GM21619 (cell line): ENCODE measurements around the gene NRXN2.

Source experiments
- ATAC-seq: cut with Tn5 transposase; IDR thresholded peaks from one replicate; pipeline ENCODE4 v1.9.1; 2021; ENCODE audit not compliant: unreplicated experiment

The NRXN2 gene

GRCh38 chr11:64632654-64633053 is 90.3 kb downstream of the NRXN2 start:
- ATAC-seq: no peak

DNA sequence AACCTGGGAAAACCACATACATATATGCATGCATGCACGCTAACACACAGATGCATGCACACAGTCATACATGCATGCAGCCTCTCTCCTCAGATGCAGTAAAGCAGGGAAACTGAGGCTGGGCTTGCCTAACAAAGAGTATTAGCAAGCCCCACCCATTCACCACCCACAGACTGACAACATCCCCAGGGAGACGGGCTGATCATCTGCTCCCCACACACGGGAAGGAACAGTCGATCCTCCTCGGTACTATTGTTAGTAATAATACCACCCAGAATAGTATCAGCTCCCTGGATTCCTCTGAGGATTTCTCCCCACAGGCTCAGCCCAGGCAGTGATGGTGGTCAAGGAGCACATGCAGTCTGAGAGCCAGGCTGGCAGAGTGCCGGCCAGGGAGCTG is 90.8 kb downstream of the NRXN2 start:
- ATAC-seq: no peak

GRCh38 chr11:64631675-64632074 is 91.3 kb downstream of the NRXN2 start:
- no peak for ATAC-seq

DNA sequence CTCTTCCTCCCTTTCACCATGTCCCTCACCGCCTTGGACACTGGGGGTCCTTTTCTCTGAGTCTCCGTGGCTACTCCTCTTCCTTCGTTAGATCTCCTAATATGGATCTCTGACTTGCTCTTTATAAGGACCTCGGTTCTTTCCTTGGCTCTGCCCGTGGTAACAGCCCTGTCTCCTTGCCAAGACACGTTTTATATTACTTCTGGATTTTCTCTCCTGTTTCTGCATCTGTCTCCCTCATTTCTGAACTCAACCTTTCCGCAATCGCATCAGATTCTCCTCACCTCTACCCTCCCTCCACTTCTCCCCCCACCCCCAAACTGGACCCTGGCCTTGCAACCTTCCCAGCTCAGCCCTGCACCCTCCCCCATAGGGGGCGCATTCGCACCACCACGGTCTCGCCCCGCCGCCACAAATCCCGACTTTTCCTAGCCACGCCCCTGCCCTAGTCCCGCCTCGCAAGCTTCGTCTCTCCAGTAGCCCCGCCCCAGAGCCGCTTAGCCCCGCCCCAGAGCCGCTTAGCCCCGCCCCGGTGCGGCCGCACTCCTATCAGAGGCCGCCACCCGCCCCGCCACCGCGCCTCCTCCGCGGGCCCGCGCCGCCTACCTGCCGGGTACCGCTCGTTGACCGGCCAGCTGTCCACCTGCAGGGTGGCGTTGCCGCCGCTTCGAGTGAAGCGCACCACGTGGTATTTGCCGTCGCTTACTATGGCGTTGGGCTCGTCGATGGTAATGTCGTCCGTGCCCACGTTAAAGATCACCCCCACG is 93.0 kb downstream of the NRXN2 start:
- ATAC-seq: no peak

GRCh38 chr11:64629103-64629502 is 93.9 kb downstream of the NRXN2 start:
- ATAC-seq: no peak

DNA sequence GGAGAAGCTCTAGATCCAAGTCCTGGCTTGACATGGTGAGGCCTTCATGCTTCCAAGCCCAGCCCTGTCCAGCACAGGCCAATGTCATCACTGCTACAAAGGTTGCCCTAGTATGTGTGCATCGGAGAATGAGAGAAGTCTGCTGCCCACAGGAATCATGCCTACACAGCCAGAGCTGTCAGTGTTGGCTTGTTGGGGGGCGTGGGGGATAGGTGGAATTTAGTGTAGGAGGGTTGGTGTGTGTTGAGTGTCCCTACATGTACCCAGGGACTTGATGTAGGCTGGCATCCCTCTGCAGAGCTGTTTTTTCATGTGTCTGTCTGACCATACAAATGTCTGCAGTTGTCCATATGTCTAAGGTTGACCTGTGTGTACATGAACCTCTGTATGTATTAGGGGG is 94.4 kb downstream of the NRXN2 start:
- no peak for ATAC-seq

GRCh38 chr11:64627371-64627770 is 95.6 kb downstream of the NRXN2 start:
- no peak for ATAC-seq

GRCh38 chr11:64626637-64627036 is 96.4 kb downstream of the NRXN2 start:
- ATAC-seq: no peak

- no peak for ATAC-seq
Measured at GRCh38 chr11:64624883-64625481, 98.0 kb downstream of the NRXN2 start.

- no peak for ATAC-seq
Measured at GRCh38 chr11:64622681-64623080, 100.3 kb downstream of the NRXN2 start.

DNA sequence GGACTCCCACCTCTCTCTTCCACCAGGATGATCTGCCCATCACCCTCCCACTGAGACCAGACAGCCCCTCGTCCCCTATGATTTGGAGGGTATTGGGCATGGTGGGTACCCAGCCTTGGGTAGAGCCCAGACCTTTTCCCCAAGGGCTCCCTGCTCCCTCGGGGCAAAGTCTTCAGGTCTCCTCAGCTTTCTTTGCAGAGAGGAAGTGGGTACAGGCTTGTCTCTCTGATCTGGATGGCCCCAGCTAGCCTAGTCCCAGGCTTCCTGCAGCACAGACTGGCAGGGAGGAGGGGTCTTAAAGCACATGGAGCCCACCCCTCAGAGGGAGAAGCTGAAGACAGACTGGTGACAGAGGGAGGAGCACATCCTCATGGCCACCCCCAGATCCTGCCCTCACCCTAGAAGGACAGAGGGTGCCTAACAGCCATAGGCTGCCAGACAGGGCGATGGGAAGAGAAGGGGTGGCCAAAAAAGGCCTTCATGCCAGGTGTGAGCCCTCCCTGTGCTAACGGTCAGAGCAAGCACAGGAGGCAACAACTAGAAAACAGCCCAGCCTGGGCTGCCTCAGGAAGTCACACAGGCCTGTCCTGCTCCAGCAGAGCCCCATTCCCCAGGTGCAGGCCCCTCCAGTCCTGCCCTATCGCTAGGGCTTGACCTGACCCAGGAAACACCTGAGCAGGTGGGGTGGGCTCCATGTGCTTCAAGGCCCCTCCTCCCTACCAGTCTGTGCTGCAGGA is 101.5 kb downstream of the NRXN2 start:
- no peak for ATAC-seq

- no peak for ATAC-seq
Measured at GRCh38 chr11:64620381-64620971, 102.5 kb downstream of the NRXN2 start.

DNA sequence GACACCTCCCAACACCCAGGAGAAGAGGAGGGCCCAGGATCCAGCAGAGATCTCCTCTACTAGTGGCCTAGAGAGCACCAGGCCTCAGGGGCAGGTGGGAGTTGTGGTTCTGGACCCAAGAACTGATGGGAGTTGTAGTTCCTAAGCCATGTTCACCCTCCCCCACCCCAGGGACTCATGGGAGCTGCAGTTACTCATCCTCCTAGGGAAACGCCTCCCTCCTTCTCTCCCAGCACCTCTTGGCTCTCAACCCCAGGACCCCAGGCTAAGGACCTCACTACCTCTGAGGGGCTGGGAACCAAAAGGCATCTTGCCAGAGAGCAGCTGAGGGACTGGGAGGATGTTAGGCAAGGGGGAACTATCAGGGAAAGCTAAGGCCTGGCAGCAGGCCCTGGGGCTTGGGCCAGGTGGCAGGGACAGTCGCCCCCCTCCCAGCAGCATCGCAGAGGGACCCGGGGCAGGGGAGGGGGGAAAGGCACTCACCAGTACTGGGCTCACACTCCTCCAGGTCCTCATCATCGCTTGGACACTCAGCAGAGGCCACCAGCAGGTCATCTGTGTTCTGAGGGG is 103.1 kb downstream of the NRXN2 start:
- no peak for ATAC-seq

DNA sequence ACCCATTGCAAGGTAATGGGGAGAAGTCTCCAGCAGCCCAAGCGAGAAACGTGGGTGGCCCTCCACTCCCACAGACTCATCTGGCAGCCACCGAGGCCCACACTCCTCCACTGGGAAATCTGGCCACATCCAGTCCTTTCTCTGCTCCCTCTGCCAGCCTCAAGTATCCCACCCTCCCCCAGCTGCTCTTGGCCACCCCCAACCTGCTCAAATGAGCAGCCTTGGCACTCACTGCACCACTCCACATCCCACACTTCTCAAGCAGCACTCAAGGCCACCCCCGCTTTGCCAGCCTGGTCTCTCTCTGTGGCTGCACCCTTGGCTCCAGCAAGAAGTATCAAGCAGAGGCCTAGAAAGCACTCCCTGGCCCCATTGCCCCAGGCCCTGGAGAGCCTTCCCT is 103.8 kb downstream of the NRXN2 start:
- ATAC-seq: no peak

DNA sequence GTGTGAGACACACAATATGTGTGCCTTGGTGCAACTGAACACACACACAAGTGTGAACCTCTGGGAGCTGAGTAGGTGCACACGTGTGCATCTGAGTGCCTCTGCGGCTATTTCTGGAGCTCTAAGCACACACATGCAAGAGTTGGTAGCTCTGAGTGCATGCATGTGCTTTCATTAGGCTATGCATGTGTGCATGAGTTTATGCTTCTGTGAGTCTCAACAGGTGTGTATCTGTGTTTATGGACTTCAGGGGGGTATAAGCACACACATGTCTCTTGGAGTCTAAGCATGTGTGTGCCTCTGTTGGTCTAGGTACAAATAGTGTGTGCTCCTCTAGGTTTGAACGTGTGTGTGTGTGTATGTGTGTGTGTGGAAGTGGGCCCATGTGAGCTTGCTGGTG is 106.2 kb downstream of the NRXN2 start:
- no peak for ATAC-seq

DNA sequence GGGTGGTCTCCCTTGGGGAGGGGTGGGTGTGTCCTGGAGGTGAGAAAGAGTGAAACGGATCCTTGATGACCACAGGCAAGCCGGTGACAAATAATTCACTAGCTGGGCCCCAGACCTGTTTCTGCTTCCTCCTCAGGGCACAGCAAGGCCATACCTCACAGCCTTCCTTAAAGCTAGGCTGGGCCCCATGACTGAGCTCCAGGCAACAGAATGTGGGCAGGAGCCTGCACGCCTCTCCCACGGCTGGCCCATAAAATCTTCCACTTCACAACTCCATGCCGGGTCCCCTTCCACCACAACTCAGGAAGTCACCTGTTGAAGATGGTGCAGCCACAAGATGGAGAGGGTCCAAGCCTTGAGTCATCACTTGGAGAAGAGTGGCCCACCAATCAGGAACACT is 108.1 kb downstream of the NRXN2 start:
- no peak for ATAC-seq

- ATAC-seq: no peak
Measured at GRCh38 chr11:64613648-64614047, 109.3 kb downstream of the NRXN2 start.

GRCh38 chr11:64611869-64612646 is 110.9 kb downstream of the NRXN2 start:
- ATAC-seq: no peak

- ATAC-seq: no peak
Measured at GRCh38 chr11:64611176-64611575, 111.8 kb downstream of the NRXN2 start.

- ATAC-seq: no peak
Measured at GRCh38 chr11:64610596-64610995, 112.4 kb downstream of the NRXN2 start.
